Loucy (cell line): ENCODE data around the gene DYNC2H1.

Experiments used
- CTCF ChIP-seq: fragments of 200-600 bp; sonication (generic); conservative IDR thresholded peaks from 2 replicates; pipeline ENCODE4 v1.5.1; 2014; ENCODE audit warnings: mild to moderate bottlenecking, antibody characterized with exemption, low read length
- EZH2phosphoT487 ChIP-seq: fragments of 200-600 bp; IDR thresholded peaks from 2 replicates; pipeline ENCODE4 v1.6.1; 2018; ENCODE audit warnings: antibody characterized with exemption, mild to moderate bottlenecking, moderate library complexity, borderline replicate concordance

GRCh38 chr11:103079833-103080232 lies 29.4 kb upstream of the DYNC2H1 start:
- TF ChIP-seq CTCF (no peak), EZH2phosphoT487 (no peak)
